ENCODE data around the gene PIK3R2.
"Not testable (repeated sequence)": the region's sequence is repeated elsewhere in the genome, so short reads cannot be mapped to it uniquely, and the experiment has no call there.

Gene PIK3R2

DNA sequence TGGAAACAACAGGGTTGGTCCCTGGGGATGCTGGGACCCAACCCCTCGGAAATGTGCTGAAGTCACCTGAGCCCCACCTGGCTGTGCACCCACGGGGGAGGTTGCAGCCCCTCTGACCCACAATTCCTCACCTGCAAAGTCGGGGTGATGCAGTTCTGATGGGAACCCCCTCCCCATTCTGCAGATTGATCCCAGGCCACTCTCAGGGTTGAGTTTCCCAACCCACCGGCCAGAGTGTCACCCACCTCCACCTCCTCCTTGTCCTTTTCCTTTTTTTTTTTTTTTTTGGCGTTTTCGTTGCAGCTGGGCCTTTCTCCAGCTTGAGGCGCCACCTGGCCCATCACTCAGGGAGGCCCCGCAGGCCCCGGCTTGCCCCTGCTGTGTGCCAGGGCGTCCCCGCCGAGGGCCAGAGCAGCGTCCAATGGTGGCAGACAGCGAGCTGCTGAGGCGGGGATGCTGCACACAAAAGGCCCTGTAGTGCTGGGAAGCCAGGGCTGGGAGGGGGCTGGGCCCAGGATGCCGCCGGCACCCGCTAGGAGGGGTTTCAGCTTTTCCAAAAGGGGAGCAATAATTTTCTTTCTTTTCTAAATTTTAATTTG, 4.6 kb downstream of the PIK3R2 start:
- no peaks in the 10 kb centered on the region for H3K9me3 ChIP-seq (ENCODE audit: low read length)
- peaks cover 19% of the 10 kb centered on the region; the same call in 1 of the 2 replicates for H3K36me3 ChIP-seq (ENCODE audit: insufficient read depth, low read length)
- no peaks in the 10 kb centered on the region for H4K20me1 ChIP-seq (ENCODE audit: insufficient read depth, low read length)
- H3K4me2 ChIP-seq (ENCODE audit: low read length) = peak overlapping the region; percentile 14; the same call in 1 of the 2 replicates
- peaks cover 51% of the 10 kb centered on the region for H3K4me1 ChIP-seq (ENCODE audit: insufficient read depth, low read length, severe bottlenecking)
- no peaks in the 10 kb centered on the region for H3K27me3 ChIP-seq (ENCODE audit: insufficient read depth, low read length)
- no peak overlapping the region; the same call in 1 of the 2 replicates for H3K9ac ChIP-seq (ENCODE audit: low read length)
- TF ChIP-seq, protein P1, sequence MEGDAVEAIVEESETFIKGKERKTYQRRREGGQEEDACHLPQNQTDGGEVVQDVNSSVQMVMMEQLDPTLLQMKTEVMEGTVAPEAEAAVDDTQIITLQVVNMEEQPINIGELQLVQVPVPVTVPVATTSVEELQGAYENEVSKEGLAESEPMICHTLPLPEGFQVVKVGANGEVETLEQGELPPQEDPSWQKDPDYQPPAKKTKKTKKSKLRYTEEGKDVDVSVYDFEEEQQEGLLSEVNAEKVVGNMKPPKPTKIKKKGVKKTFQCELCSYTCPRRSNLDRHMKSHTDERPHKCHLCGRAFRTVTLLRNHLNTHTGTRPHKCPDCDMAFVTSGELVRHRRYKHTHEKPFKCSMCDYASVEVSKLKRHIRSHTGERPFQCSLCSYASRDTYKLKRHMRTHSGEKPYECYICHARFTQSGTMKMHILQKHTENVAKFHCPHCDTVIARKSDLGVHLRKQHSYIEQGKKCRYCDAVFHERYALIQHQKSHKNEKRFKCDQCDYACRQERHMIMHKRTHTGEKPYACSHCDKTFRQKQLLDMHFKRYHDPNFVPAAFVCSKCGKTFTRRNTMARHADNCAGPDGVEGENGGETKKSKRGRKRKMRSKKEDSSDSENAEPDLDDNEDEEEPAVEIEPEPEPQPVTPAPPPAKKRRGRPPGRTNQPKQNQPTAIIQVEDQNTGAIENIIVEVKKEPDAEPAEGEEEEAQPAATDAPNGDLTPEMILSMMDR (IDR thresholded peaks at IDR 0.05; ENCODE audit: low read length) = no peak
- no peak for TF ChIP-seq EZH2 (IDR thresholded peaks at IDR 0.05; ENCODE audit: borderline replicate concordance, low read length)
- H2AFZ ChIP-seq (ENCODE audit: low read length) = no peak overlapping the region
- H3K4me3 ChIP-seq (ENCODE audit: low read depth, low read length, poor library complexity, severe bottlenecking) = no peak overlapping the region
- H3K27ac ChIP-seq (ENCODE audit: low read depth, low read length, poor library complexity, severe bottlenecking) = peak overlapping the region; percentile 65
- H3F3A ChIP-seq (ENCODE audit: insufficient read depth, low read length) = no peaks in the 10 kb centered on the region
- H3K79me2 ChIP-seq (ENCODE audit: insufficient read depth, low read length) = no peaks in the 10 kb centered on the region
- H3K9me2 ChIP-seq (ENCODE audit: low read depth, low read length) = no peaks in the 10 kb centered on the region

GRCh38 chr19:18158467-18158866, 5.5 kb downstream of the PIK3R2 start:
- Histone ChIP-seq H4K20me1 (ENCODE audit: insufficient read depth, low read length) (no peaks in the 10 kb centered on the region), H3K79me2 (ENCODE audit: insufficient read depth, low read length) (no peaks in the 10 kb centered on the region), H3K27me3 (ENCODE audit: insufficient read depth, low read length) (no peaks in the 10 kb centered on the region), H3F3A (ENCODE audit: insufficient read depth, low read length) (no peaks in the 10 kb centered on the region), H3K9me2 (ENCODE audit: low read depth, low read length) (no peaks in the 10 kb centered on the region), H2AFZ (ENCODE audit: low read length) (no peak overlapping the region), H3K4me2 (ENCODE audit: low read length) (no peak overlapping the region), H3K27ac (ENCODE audit: low read depth, low read length, poor library complexity, severe bottlenecking) (peak overlapping the region; percentile 65), H3K4me1 (ENCODE audit: insufficient read depth, low read length, severe bottlenecking) (peaks cover 51% of the 10 kb centered on the region), H3K36me3 (ENCODE audit: insufficient read depth, low read length) (peaks cover 27% of the 10 kb centered on the region; the same call in 1 of the 2 replicates), H3K9me3 (ENCODE audit: low read length) (no peaks in the 10 kb centered on the region), H3K9ac (ENCODE audit: low read length) (no peak overlapping the region), H3K4me3 (ENCODE audit: low read depth, low read length, poor library complexity, severe bottlenecking) (no peak overlapping the region)
- TF ChIP-seq EZH2 (IDR thresholded peaks at IDR 0.05; ENCODE audit: borderline replicate concordance, low read length) = no peak
- TF ChIP-seq, protein P1 (IDR thresholded peaks at IDR 0.05; ENCODE audit: low read length) = no peak

- H3K27ac ChIP-seq (ENCODE audit: low read depth, low read length, poor library complexity, severe bottlenecking); H3K9ac ChIP-seq (ENCODE audit: low read length); H2AFZ ChIP-seq (ENCODE audit: low read length); H3K9me2 ChIP-seq (ENCODE audit: low read depth, low read length); H3K27me3 ChIP-seq (ENCODE audit: insufficient read depth, low read length); H3K4me3 ChIP-seq (ENCODE audit: low read depth, low read length, poor library complexity, severe bottlenecking); H4K20me1 ChIP-seq (ENCODE audit: insufficient read depth, low read length); H3F3A ChIP-seq (ENCODE audit: insufficient read depth, low read length); H3K4me2 ChIP-seq (ENCODE audit: low read length); H3K79me2 ChIP-seq (ENCODE audit: insufficient read depth, low read length); H3K9me3 ChIP-seq (ENCODE audit: low read length): not testable (repeated sequence)
- Histone ChIP-seq H3K4me1 (ENCODE audit: insufficient read depth, low read length, severe bottlenecking) (peaks cover 46% of the 10 kb centered on the region), H3K36me3 (ENCODE audit: insufficient read depth, low read length) (peaks cover 30% of the 10 kb centered on the region; the same call in 1 of the 2 replicates)
Observed at GRCh38 chr19:18159059-18159616, 6.2 kb downstream of the PIK3R2 start.

- Histone ChIP-seq H3K9me3 (ENCODE audit: low read length) (no peaks in the 10 kb centered on the region), H3K27ac (ENCODE audit: low read depth, low read length, poor library complexity, severe bottlenecking) (no peak overlapping the region), H3K4me2 (ENCODE audit: low read length) (no peak overlapping the region), H4K20me1 (ENCODE audit: insufficient read depth, low read length) (no peaks in the 10 kb centered on the region), H3K9me2 (ENCODE audit: low read depth, low read length) (no peaks in the 10 kb centered on the region), H3K4me1 (ENCODE audit: insufficient read depth, low read length, severe bottlenecking) (peaks cover 41% of the 10 kb centered on the region), H3K9ac (ENCODE audit: low read length) (no peak overlapping the region), H3K27me3 (ENCODE audit: insufficient read depth, low read length) (no peaks in the 10 kb centered on the region), H3K4me3 (ENCODE audit: low read depth, low read length, poor library complexity, severe bottlenecking) (no peak overlapping the region), H3F3A (ENCODE audit: insufficient read depth, low read length) (no peaks in the 10 kb centered on the region), H2AFZ (ENCODE audit: low read length) (no peak overlapping the region), H3K79me2 (ENCODE audit: insufficient read depth, low read length) (no peaks in the 10 kb centered on the region), H3K36me3 (ENCODE audit: insufficient read depth, low read length) (peaks cover 30% of the 10 kb centered on the region; the same call in 1 of the 2 replicates)
- TF ChIP-seq, protein P1 (IDR thresholded peaks at IDR 0.05; ENCODE audit: low read length) = no peak
- TF ChIP-seq EZH2 (IDR thresholded peaks at IDR 0.05; ENCODE audit: borderline replicate concordance, low read length) = no peak
Observed at GRCh38 chr19:18159810-18160209, 6.8 kb downstream of the PIK3R2 start.

Measured in OCI-LY1 (cell line).